H1 (cell line): ENCODE measurements around the gene BNC2. TPM values are rescaled to one million over a fixed set of nuclear protein-coding genes. Genes with fewer than 3 reads are reported as not detected.

Experiments used
- CTCF ChIA-PET: fragments of 300-600 bp; sonication (Branson Sonifier 250); formaldehyde crosslinking; loops from one replicate; lab custom pipeline; 2021; ENCODE audit not compliant: partially characterized antibody; lab: Charles Lee
- POLR2A ChIA-PET: fragments of 300-600 bp; sonication (Branson Sonifier 250); formaldehyde crosslinking; loops from one replicate; lab custom pipeline; 2021; ENCODE audit warnings: inconsistent platforms; ENCODE audit not compliant: partially characterized antibody; lab: Charles Lee
- DNase-seq, 2 experiments: peaks; one replicate each; pipeline versions ENCODE4 v3.0.0 to v3.0.0-alpha.2; 2010 to 2022; ENCODE audit warnings: low spot score in 2 of 2, low read depth in 1 of 2, mixed read lengths in 1 of 2
- FAIRE-seq: peaks from 2 replicates; lab custom pipeline; 2011; peaks lifted over from hg19 to GRCh38; lab: Jason Lieb, UNC
- H2AFZ ChIP-seq: 2 replicates; pipeline ENCODE4 v1.8.1; 2012; ENCODE audit warnings: low read length, inconsistent platforms
- H2AK5ac ChIP-seq: 2 replicates; pipeline ENCODE4 v1.6.1; 2013; ENCODE audit warnings: low read depth, low read length
- H2BK120ac ChIP-seq: replicated peaks from 2 replicates; pipeline ENCODE3; 2013; ENCODE audit warnings: low read depth, low read length, inconsistent platforms
- H2BK12ac ChIP-seq: 2 replicates; pipeline ENCODE4 v1.6.1; 2013; ENCODE audit warnings: low read depth, low read length
- H2BK15ac ChIP-seq: 2 replicates; pipeline ENCODE4 v1.6.1; 2013; ENCODE audit warnings: low read length
- H2BK20ac ChIP-seq: 2 replicates; pipeline ENCODE4 v1.6.1; 2013; ENCODE audit warnings: low read length
- H2BK5ac ChIP-seq: 2 replicates; pipeline ENCODE4 v1.6.1; 2013; ENCODE audit warnings: low read depth, low read length
- H3K14ac ChIP-seq: 2 replicates; pipeline ENCODE4 v1.6.1; 2013; ENCODE audit warnings: inconsistent platforms; ENCODE audit not compliant: insufficient read length
- H3K18ac ChIP-seq: 2 replicates; pipeline ENCODE4 v1.6.1; 2013; ENCODE audit warnings: low read length; ENCODE audit errors: extremely low read depth
- H3K23ac ChIP-seq: 2 replicates; pipeline ENCODE4 v1.6.1; 2013; ENCODE audit warnings: inconsistent platforms; ENCODE audit not compliant: insufficient read length
- H3K23me2 ChIP-seq: 2 replicates; pipeline ENCODE4 v1.6.1; 2013; ENCODE audit warnings: low read depth, low read length
- H3K27ac ChIP-seq: 2 replicates; pipeline ENCODE4 v1.6.1; 2011; ENCODE audit warnings: low read depth, low read length, inconsistent platforms
- H3K27me3 ChIP-seq, 4 experiments: replicated peaks in 1 of 4; 1 replicate in 1 of 4; 2 replicates in 3 of 4; pipeline versions ENCODE4 v1.6.1 to v1.8.1; 2011 to 2013; ENCODE audit warnings: low read length in 3 of 4, mild to moderate bottlenecking in 3 of 4, inconsistent platforms in 2 of 4, mixed read lengths in 2 of 4, moderate library complexity in 1 of 4; ENCODE audit not compliant: control insufficient read depth in 3 of 4, insufficient read depth in 3 of 4; ENCODE audit errors: extremely low read depth in 1 of 4
- H3K36me3 ChIP-seq, 4 experiments: 2 replicates each; pipeline versions ENCODE4 v1.6.1 to v1.8.1; 2011 to 2013; ENCODE audit warnings: mild to moderate bottlenecking in 4 of 4, low read length in 3 of 4, moderate library complexity in 2 of 4, control low read depth in 1 of 4, inconsistent platforms in 1 of 4; ENCODE audit not compliant: insufficient read depth in 4 of 4, control insufficient read depth in 2 of 4
- H3K4ac ChIP-seq: replicated peaks from 2 replicates; pipeline ENCODE3; 2013; ENCODE audit warnings: low read length, low read depth, mixed read lengths, inconsistent platforms; ENCODE audit not compliant: insufficient read length
- H3K4me1 ChIP-seq, 4 experiments: replicated peaks in 1 of 4; 1 replicate in 1 of 4; 2 replicates in 3 of 4; pipeline versions ENCODE4 v1.6.1 to v1.8.1; 2011 to 2013; ENCODE audit warnings: low read length in 3 of 4, inconsistent platforms in 2 of 4, mixed read lengths in 1 of 4; ENCODE audit not compliant: insufficient read depth in 4 of 4, control insufficient read depth in 3 of 4
- H3K4me2 ChIP-seq, 2 experiments: 2 replicates each; pipeline versions ENCODE4 v1.6.1 to v1.8.1; 2011 to 2013; ENCODE audit warnings: low read depth in 2 of 2, low read length in 2 of 2, control low read depth in 1 of 2, inconsistent platforms in 1 of 2, mild to moderate bottlenecking in 1 of 2; ENCODE audit not compliant: insufficient read depth in 1 of 2
- H3K4me3 ChIP-seq, 4 experiments: fragments of 200-600, 300-600 bp in 1 of 4; sonication (generic), shearing (Covaris generic), sonication (Bioruptor Twin) in 1 of 4; 2 replicates each; pipeline versions ENCODE4 v1.5.1 to v1.8.1; 2011 to 2016; ENCODE audit warnings: low read length in 4 of 4, low read depth in 3 of 4, control low read depth in 2 of 4, inconsistent platforms in 2 of 4, mild to moderate bottlenecking in 2 of 4, mixed read lengths in 1 of 4, moderate library complexity in 1 of 4; ENCODE audit not compliant: insufficient read depth in 2 of 4; ENCODE audit errors: extremely low read depth in 1 of 4
- H3K56ac ChIP-seq: replicated peaks from 2 replicates; pipeline ENCODE3; 2013; ENCODE audit warnings: low read depth, mild to moderate bottlenecking, mixed read lengths, low read length, inconsistent platforms; ENCODE audit not compliant: insufficient read length
- H3K79me1 ChIP-seq: 2 replicates; pipeline ENCODE4 v1.6.1; 2013; ENCODE audit warnings: low read depth, low read length, control low read depth
- H3K79me2 ChIP-seq, 2 experiments: 2 replicates each; pipeline versions ENCODE4 v1.6.1 to v1.8.1; 2012 to 2013; ENCODE audit warnings: low read length in 2 of 2, mild to moderate bottlenecking in 2 of 2, inconsistent platforms in 1 of 2; ENCODE audit not compliant: insufficient read depth in 2 of 2, control insufficient read depth in 1 of 2
- H3K9ac ChIP-seq, 4 experiments: replicated peaks in 1 of 4; 1 replicate in 1 of 4; 2 replicates in 3 of 4; pipeline versions ENCODE4 v1.6.1 to v1.8.1; 2011 to 2013; ENCODE audit warnings: low read depth in 3 of 4, low read length in 3 of 4, control low read depth in 2 of 4, mild to moderate bottlenecking in 2 of 4, moderate library complexity in 2 of 4, inconsistent platforms in 1 of 4; ENCODE audit errors: extremely low read depth in 1 of 4
- H3K9me3 ChIP-seq, 2 experiments: 2 replicates each; pipeline versions ENCODE4 v1.6.1 to v1.8.1; 2012 to 2013; ENCODE audit warnings: mild to moderate bottlenecking in 2 of 2, moderate library complexity in 2 of 2, control low read depth in 1 of 2, inconsistent platforms in 1 of 2, low read depth in 1 of 2, low read length in 1 of 2, mixed read lengths in 1 of 2; ENCODE audit not compliant: insufficient read depth in 2 of 2
- H4K20me1 ChIP-seq, 2 experiments: replicated peaks in 1 of 2; 2 replicates each; pipeline versions ENCODE3 to v1.8.1; 2011 to 2013; ENCODE audit warnings: inconsistent platforms in 2 of 2, low read length in 2 of 2, mild to moderate bottlenecking in 1 of 2; ENCODE audit not compliant: insufficient read depth in 2 of 2, control insufficient read depth in 1 of 2
- H4K5ac ChIP-seq: 2 replicates; pipeline ENCODE4 v1.6.1; 2013; ENCODE audit warnings: low read length, low read depth, mixed read lengths, inconsistent platforms; ENCODE audit not compliant: insufficient read length
- H4K8ac ChIP-seq: 2 replicates; pipeline ENCODE4 v1.8.0; 2013; ENCODE audit warnings: mild to moderate bottlenecking, moderate library complexity, low read length, inconsistent platforms; ENCODE audit not compliant: insufficient read depth; ENCODE audit errors: extremely low read depth
- H4K91ac ChIP-seq: replicated peaks from 2 replicates; pipeline ENCODE3; 2013; ENCODE audit warnings: low read length, mixed read lengths, inconsistent platforms; ENCODE audit not compliant: insufficient read length
- HDAC2 ChIP-seq, 2 experiments: fragments of 300-600 bp in 1 of 2; sonication (generic) in 1 of 2; IDR thresholded peaks; 2 replicates each; pipeline ENCODE4 v1.6.1; 2011 to 2012; ENCODE audit warnings: low read depth in 2 of 2, low read length in 2 of 2, mild to moderate bottlenecking in 2 of 2, moderate library complexity in 2 of 2, borderline replicate concordance in 1 of 2, inconsistent platforms in 1 of 2
- POLR2A ChIP-seq, 2 experiments: IDR thresholded peaks; 1 replicate in 1 of 2; 2 replicates in 1 of 2; pipeline ENCODE4 v1.6.1; 2011; ENCODE audit warnings: low read depth in 2 of 2, low read length in 2 of 2, mild to moderate bottlenecking in 2 of 2; ENCODE audit errors: control extremely low read depth in 1 of 2
- SIRT6 ChIP-seq: IDR thresholded peaks from one replicate; pipeline ENCODE4 v1.7.1; 2012; ENCODE audit warnings: low read length, inconsistent platforms
- SP1 ChIP-seq: IDR thresholded peaks from 2 replicates; pipeline ENCODE4 v1.6.1; 2011; ENCODE audit warnings: low read depth, low read length
- WGBS, 2 experiments: shearing (Covaris generic) in 1 of 2; methylation state at CpG; one replicate each; pipeline versions ENCODE4 v1.1.6 to v1.1.7; 2013 to 2015; ENCODE audit warnings: low lambda C conversion rate in 2 of 2, mixed read lengths in 2 of 2, inconsistent platforms in 1 of 2, low coverage in 1 of 2, missing lambda C conversion rate in 1 of 2; ENCODE audit not compliant: insufficient replicate concordance in 2 of 2, insufficient coverage in 1 of 2, insufficient read length in 1 of 2; ENCODE audit errors: extremely low coverage in 1 of 2, missing lambda C conversion rate in 1 of 2; 5-methylcytosine and 5-hydroxymethylcytosine counted together
- polyA plus RNA-seq, 7 experiments: library from polyadenylated mRNA; depleted of rRNA in 3 of 7; stranded (reverse) in 5 of 7; unstranded in 2 of 7; fragments of >200 nt in 5 of 7; fragments of 200-250 nt in 2 of 7; gene quantifications; 1 replicate in 5 of 7; 2 replicates in 1 of 7; 4 replicates in 1 of 7; pipeline versions ENCODE4 v1.2.1 to v1.2.3, GENCODE V29; 2011 to 2013; ENCODE audit warnings: missing spikeins in 2 of 7, mixed read lengths in 2 of 7
- total RNA-seq: library from RNA; stranded (reverse); fragmentation: NEBNext Ultra II Directional; extraction: Animal tissue kit (Norgen Biotek cat#: 25700); gene quantifications from 2 replicates; pipeline ENCODE4 v1.2.1, GENCODE V29; 2021

Gene BNC2
- total and polyA plus RNA-seq, 2 of the 8 experiments (the other 6 are each of a cell fraction or from before 2014, with no cell fraction given): 16.0 to 26.8 TPM

- FAIRE-seq: no peak
Measured at GRCh38 chr9:16755467-16756160, 114.9 kb downstream of the BNC2 start.

More at GRCh38 chr9:16755467-16756160, 114.9 kb downstream of the BNC2 start:
- no peak overlapping the region for H2AFZ ChIP-seq
- H2BK120ac ChIP-seq: no peak overlapping the region
- no peak overlapping the region for H3K56ac ChIP-seq
- CTCF ChIA-PET: interaction anchor here (0.6 kb wide), 1 partner anchor 129 kb away, joined by 3 read pairs; no protein-coding TSS in a partner anchor
- no peaks in the 10 kb centered on the region; a peak in 1 of 7 replicates for H3K4me1 ChIP-seq
- peaks cover 0 to 20% of the 10 kb centered on the region in 2 experiments; a peak in 2 of 4 replicates for H3K79me2 ChIP-seq
- H2AK5ac ChIP-seq: no peak overlapping the region
- H4K5ac ChIP-seq: no peak overlapping the region
- no peak overlapping the region for H3K23ac ChIP-seq
- TF ChIP-seq POLR2A (IDR thresholded peaks at IDR 0.05; ENCODE audit: control extremely low read depth in 1 of 2, low read depth in 2 of 2, low read length in 2 of 2) (no peak), SIRT6 (no peak), SP1 (no peak), HDAC2 (IDR thresholded peaks at IDR 0.05; ENCODE audit: borderline replicate concordance in 1 of 2, low read depth in 2 of 2, low read length in 2 of 2) (no peak)
- H3K4me3 ChIP-seq: no peak overlapping the region
- H3K9ac ChIP-seq: no peak overlapping the region
- H3K4ac ChIP-seq: no peak overlapping the region
- H3K27ac ChIP-seq: no peak overlapping the region; the same call in 1 of the 2 replicates
- H2BK12ac ChIP-seq: no peak overlapping the region
- H2BK15ac ChIP-seq: no peak overlapping the region
- H3K36me3 ChIP-seq: no peaks in the 10 kb centered on the region
- no peaks in the 10 kb centered on the region; a peak in 1 of 4 replicates for H3K9me3 ChIP-seq
- no peak overlapping the region for H3K18ac ChIP-seq
- no peak overlapping the region for H2BK20ac ChIP-seq
- no peak overlapping the region for H4K91ac ChIP-seq
- no peak overlapping the region for H2BK5ac ChIP-seq
- no peaks in the 10 kb centered on the region for H4K20me1 ChIP-seq
- no peaks in the 10 kb centered on the region for H3K23me2 ChIP-seq
- POLR2A ChIA-PET: no interaction called here
- no peak overlapping the region for H3K14ac ChIP-seq
- 92% methylated on average over 8 of the region's 8 CpGs; no CpG with 5 or more reads in 1 of the 2 experiments for WGBS, 2 experiments
- no peaks in the 10 kb centered on the region for H3K27me3 ChIP-seq
- no peaks in the 10 kb centered on the region for H3K79me1 ChIP-seq
- no peak for DNase-seq
- H4K8ac ChIP-seq: no peak overlapping the region
- H3K4me2 ChIP-seq: no peak overlapping the region
